Endothelial cell of umbilical vein (primary cell): Measurements from ENCODE around the gene CDX2. TPM values are rescaled to one million over a fixed set of nuclear protein-coding genes. Genes with fewer than 3 reads are reported as not detected.

ENCODE experiments used
- BruUV-seq: library from RNA; stranded (reverse); fragments of 400-500 nt; replicated peaks from 2 replicates; lab custom pipeline; 2021; lab: Mats Ljungman, UMichigan
- CTCF ChIA-PET: fragments of 300-600, 350-600 bp; sonication (Branson Sonifier 250); formaldehyde crosslinking; loops from one replicate; lab custom pipeline; 2021; ENCODE audit warnings: antibody characterized with exemption, inconsistent platforms; lab: Charles Lee
- POLR2A ChIA-PET: fragments of 300-600, 350-600 bp; sonication (Branson Sonifier 250); formaldehyde crosslinking; loops from one replicate; lab custom pipeline; 2021; ENCODE audit warnings: antibody characterized with exemption, inconsistent platforms; lab: Charles Lee
- DNase-seq: peaks from one replicate; pipeline ENCODE4 v3.0.0-alpha.2; 2011; ENCODE audit warnings: low read depth, low spot score
- FAIRE-seq: peaks from 2 replicates; lab custom pipeline; 2011; peaks lifted over from hg19 to GRCh38; lab: Jason Lieb, UNC
- H2AFZ ChIP-seq: 2 replicates; pipeline ENCODE4 v1.6.0; 2012; ENCODE audit warnings: low read depth, low read length, control low read depth, inconsistent platforms
- H3K27ac ChIP-seq: 2 replicates; pipeline ENCODE4 v1.5.1; 2011; ENCODE audit warnings: low read depth, mild to moderate bottlenecking, control low read depth, low read length, moderate library complexity; ENCODE audit not compliant: insufficient read depth
- H3K27me3 ChIP-seq, 2 experiments: 2 replicates each; pipeline versions ENCODE4 v1.6.0 to v1.6.1; 2011; ENCODE audit warnings: low read length in 2 of 2, mixed read lengths in 1 of 2; ENCODE audit not compliant: control insufficient read depth in 2 of 2, insufficient read depth in 2 of 2
- H3K36me3 ChIP-seq, 2 experiments: 2 replicates in 1 of 2; 3 replicates in 1 of 2; pipeline ENCODE4 v1.5.1; 2011; ENCODE audit warnings: low read length in 2 of 2, mild to moderate bottlenecking in 1 of 2, moderate library complexity in 1 of 2; ENCODE audit not compliant: control insufficient read depth in 2 of 2, insufficient read depth in 2 of 2; ENCODE audit errors: extremely low read depth in 1 of 2
- H3K4me1 ChIP-seq: 3 replicates; pipeline ENCODE4 v1.5.1; 2011; ENCODE audit warnings: mild to moderate bottlenecking, low read length; ENCODE audit not compliant: control insufficient read depth, insufficient read depth; ENCODE audit errors: extremely low read depth
- H3K4me2 ChIP-seq: 2 replicates; pipeline ENCODE4 v1.6.1; 2011; ENCODE audit warnings: low read length, control low read depth, mixed read lengths; ENCODE audit not compliant: insufficient read depth
- H3K4me3 ChIP-seq, 3 experiments: fragments of 200-600 bp in 1 of 3; sonication (generic), shearing (Covaris generic) in 1 of 3; replicated peaks in 1 of 3; 2 replicates each; pipeline ENCODE4 v1.5.1; 2011 to 2016; ENCODE audit warnings: control low read depth in 3 of 3, low read length in 3 of 3, mild to moderate bottlenecking in 2 of 3, inconsistent platforms in 1 of 3, low read depth in 1 of 3, moderate library complexity in 1 of 3; ENCODE audit not compliant: insufficient read depth in 1 of 3
- H3K79me2 ChIP-seq: 2 replicates; pipeline ENCODE4 v1.6.0; 2012; ENCODE audit warnings: low read length, inconsistent platforms; ENCODE audit not compliant: control insufficient read depth, insufficient read depth
- H3K9ac ChIP-seq: replicated peaks from 2 replicates; pipeline ENCODE3; 2011; ENCODE audit warnings: low read length, control low read depth; ENCODE audit not compliant: insufficient read depth; ENCODE audit errors: extremely low read depth
- H3K9me1 ChIP-seq: replicated peaks from 3 replicates; pipeline ENCODE4 v1.6.0; 2011; ENCODE audit warnings: mild to moderate bottlenecking, low read length; ENCODE audit not compliant: control insufficient read depth, insufficient read depth; ENCODE audit errors: extremely low read depth
- H3K9me3 ChIP-seq: replicated peaks from 2 replicates; pipeline ENCODE4 v1.5.1; 2012; ENCODE audit warnings: low read length, inconsistent platforms; ENCODE audit not compliant: control insufficient read depth, insufficient read depth
- H4K20me1 ChIP-seq: replicated peaks from 2 replicates; pipeline ENCODE3; 2011; ENCODE audit warnings: mild to moderate bottlenecking, low read length; ENCODE audit not compliant: control insufficient read depth, insufficient read depth; ENCODE audit errors: extremely low read depth
- CTCF ChIP-seq, 2 donors: IDR thresholded peaks; 1 replicate in 1 of 2; 2 replicates in 1 of 2; pipeline ENCODE4 v1.5.1; 2011; ENCODE audit warnings: low read length in 2 of 2, mild to moderate bottlenecking in 2 of 2, moderate library complexity in 2 of 2, control low read depth in 1 of 2, inconsistent platforms in 1 of 2, low read depth in 1 of 2; ENCODE audit not compliant: insufficient read depth in 1 of 2; ENCODE audit errors: extremely low read depth in 1 of 2
- EZH2 ChIP-seq: IDR thresholded peaks from 2 replicates; pipeline ENCODE4 v1.6.1; 2012; ENCODE audit warnings: borderline replicate concordance, low read depth, mild to moderate bottlenecking, moderate library complexity, low read length, inconsistent platforms; ENCODE audit not compliant: severe bottlenecking
- JUN ChIP-seq: IDR thresholded peaks from 2 replicates; pipeline ENCODE4 v1.6.1; 2011; ENCODE audit warnings: borderline replicate concordance, low read depth; ENCODE audit not compliant: insufficient read length, insufficient read depth
- MYC ChIP-seq: IDR thresholded peaks from one replicate; pipeline ENCODE4 v1.6.1; 2011; ENCODE audit warnings: mild to moderate bottlenecking, low read depth, low read length
- POLR2AphosphoS5 ChIP-seq: IDR thresholded peaks from 2 replicates; pipeline ENCODE4 v1.6.1; 2012; ENCODE audit warnings: low read depth, mild to moderate bottlenecking, control low read depth, low read length, moderate library complexity; ENCODE audit not compliant: insufficient read depth
- dilution Hi-C: fragments of 300-500 bp; cut with MboI; formaldehyde crosslinking; loops from one replicate; pipeline ENCODE4 v1.15.0; 2019; ENCODE audit warnings: low sequenced_read_pairs; ENCODE audit not compliant: extremely low pct_ligation_motif_present
- intact Hi-C: fragments of 100-400 bp; cut with micrococcal nuclease; formaldehyde crosslinking; loops from one replicate; pipeline ENCODE4 v1.10.0; 2022
- polyA plus RNA-seq, 4 experiments: library from polyadenylated mRNA; depleted of rRNA in 3 of 4; stranded (reverse) in 3 of 4; unstranded in 1 of 4; fragments of >200 nt; gene quantifications; 2 replicates each; pipeline versions ENCODE4 v1.2.1 to v1.2.3, GENCODE V29; 2011 to 2012; ENCODE audit warnings: missing spikeins in 1 of 4
- total RNA-seq: library from RNA; stranded (reverse); gene quantifications from 2 replicates; pipeline ENCODE4 v1.2.3, GENCODE V29; 2021

Gene CDX2
- total and polyA plus RNA-seq, 2 donors (not counting 3 experiments of a cell fraction or from before 2014, with no cell fraction given) = not detected

GRCh38 chr13:27978301-27978968 lies 9.3 kb upstream of the CDX2 start:
- H3K36me3 ChIP-seq = no peaks in the 10 kb centered on the region
- peaks cover 81 to 94% of the 10 kb centered on the region in 2 experiments for H3K27me3 ChIP-seq
- H3K9me1 ChIP-seq = no peaks in the 10 kb centered on the region
- H3K4me3 ChIP-seq = no peak overlapping the region
- H3K79me2 ChIP-seq = no peaks in the 10 kb centered on the region
- no peak overlapping the region for H3K27ac ChIP-seq
- FAIRE-seq (no peak), DNase-seq (no peak)
- no peak overlapping the region for H3K4me2 ChIP-seq
- BruUV-seq = no TSS peak
- ChIA-PET CTCF (interaction anchor here (0.6 to 1.5 kb wide), 4 partner anchors 13 to 1031 kb away, joined by 4 to 8 read pairs (median 4); no protein-coding TSS in a partner anchor), POLR2A (no interaction called here)
- H3K9ac ChIP-seq = no peak overlapping the region
- dilution Hi-C loops (no loop called here), intact Hi-C loops (no loop called here)
- H2AFZ ChIP-seq = no peak overlapping the region
- H4K20me1 ChIP-seq = no peaks in the 10 kb centered on the region
- no peaks in the 10 kb centered on the region for H3K9me3 ChIP-seq
- no peaks in the 10 kb centered on the region for H3K4me1 ChIP-seq
- no peak for TF ChIP-seq POLR2AphosphoS5
- no peak for TF ChIP-seq MYC
- TF ChIP-seq CTCF (IDR thresholded peaks at IDR 0.05; ENCODE audit: extremely low read depth in 1 of 2, insufficient read depth in 1 of 2, low read depth in 1 of 2, low read length in 2 of 2) = no peak
- no peak for TF ChIP-seq JUN
- TF ChIP-seq EZH2 = peak; percentile 68
